IMR-90 (cell line): ENCODE results near the gene NOL12. TPM values are rescaled to one million over a fixed set of nuclear protein-coding genes. Genes with fewer than 3 reads are reported as not detected.

Experiments used
- ATAC-seq: fragments of 200-7000 bp; cut with Tn5 transposase; 2 replicates; pipeline ENCODE4 v1.9.1; 2020; ENCODE audit warnings: low read depth, mild to moderate bottlenecking, moderate library complexity
- BruUV-seq: library from RNA; stranded (reverse); fragments of 400-500 nt; replicated peaks from 2 replicates; lab custom pipeline; 2021; lab: Mats Ljungman, UMichigan
- CTCF ChIA-PET: fragments of 300-600 bp; formaldehyde crosslinking; extraction: SDS; loops from one replicate; lab custom pipeline; 2021; ENCODE audit warnings: antibody characterized with exemption; lab: Yijun Ruan, JAX
- POLR2A ChIA-PET: fragments of 300-600 bp; sonication (Branson Sonifier 250); formaldehyde crosslinking; loops from one replicate; lab custom pipeline; 2022; ENCODE audit warnings: antibody characterized with exemption; ENCODE audit not compliant: unreplicated experiment; lab: Charles Lee
- DNase-seq: peaks from one replicate; pipeline ENCODE4 v3.0.0; 2013
- H2AFZ ChIP-seq: replicated peaks from 2 replicates; pipeline ENCODE3; 2013; ENCODE audit warnings: low read length, mild to moderate bottlenecking; ENCODE audit not compliant: poor library complexity
- H2AK5ac ChIP-seq: 2 replicates; pipeline ENCODE4 v1.6.1; 2013; ENCODE audit warnings: low read depth, low read length, inconsistent platforms
- H2AK9ac ChIP-seq: replicated peaks from 2 replicates; pipeline ENCODE3; 2013; ENCODE audit warnings: mild to moderate bottlenecking, low read depth, low read length, moderate library complexity; ENCODE audit not compliant: poor library complexity
- H2BK120ac ChIP-seq: 2 replicates; pipeline ENCODE4 v1.6.1; 2013; ENCODE audit warnings: low read depth, low read length, inconsistent platforms
- H2BK15ac ChIP-seq: 3 replicates; pipeline ENCODE4 v1.6.1; 2013; ENCODE audit warnings: low read depth, low read length, inconsistent platforms
- H2BK20ac ChIP-seq: 2 replicates; pipeline ENCODE4 v1.6.1; 2013; ENCODE audit warnings: low read depth, mild to moderate bottlenecking, inconsistent platforms, low read length, moderate library complexity
- H2BK5ac ChIP-seq: 2 replicates; pipeline ENCODE4 v1.6.1; 2013; ENCODE audit warnings: mild to moderate bottlenecking, low read depth, low read length, inconsistent platforms; ENCODE audit not compliant: poor library complexity, severe bottlenecking
- H3K14ac ChIP-seq: replicated peaks from 2 replicates; pipeline ENCODE4 v1.6.1; 2013; ENCODE audit warnings: low read depth, low read length, inconsistent platforms
- H3K18ac ChIP-seq: 2 replicates; pipeline ENCODE4 v1.6.1; 2013; ENCODE audit warnings: low read depth, low read length, control low read depth
- H3K23ac ChIP-seq: 2 replicates; pipeline ENCODE4 v1.6.1; 2013; ENCODE audit warnings: low read depth, low read length, inconsistent platforms
- H3K27ac ChIP-seq: 2 replicates; pipeline ENCODE4 v1.5.1; 2013; ENCODE audit warnings: mild to moderate bottlenecking, control low read depth, low read length; ENCODE audit not compliant: insufficient read depth
- H3K27me3 ChIP-seq: 2 replicates; pipeline ENCODE4 v1.6.1; 2013; ENCODE audit warnings: low read length; ENCODE audit not compliant: control insufficient read depth, insufficient read depth
- H3K36me3 ChIP-seq: 2 replicates; pipeline ENCODE4 v1.6.1; 2013; ENCODE audit warnings: low read length, mixed read lengths; ENCODE audit not compliant: control insufficient read depth, insufficient read depth
- H3K4ac ChIP-seq: 2 replicates; pipeline ENCODE4 v1.6.1; 2013; ENCODE audit warnings: low read depth, low read length, inconsistent platforms
- H3K4me1 ChIP-seq: 2 replicates; pipeline ENCODE4 v1.6.1; 2013; ENCODE audit warnings: low read length, mixed read lengths; ENCODE audit not compliant: control insufficient read depth, insufficient read depth
- H3K4me2 ChIP-seq: 2 replicates; pipeline ENCODE4 v1.6.1; 2013; ENCODE audit warnings: low read depth, mild to moderate bottlenecking, control low read depth, low read length, moderate library complexity
- H3K4me3 ChIP-seq: 2 replicates; pipeline ENCODE4 v1.5.1; 2013; ENCODE audit warnings: low read depth, mild to moderate bottlenecking, control low read depth, low read length, moderate library complexity; ENCODE audit not compliant: insufficient read depth
- H3K56ac ChIP-seq: 2 replicates; pipeline ENCODE4 v1.6.1; 2013; ENCODE audit warnings: low read length, inconsistent platforms; ENCODE audit not compliant: insufficient read depth; ENCODE audit errors: extremely low read depth
- H3K79me1 ChIP-seq, 2 experiments: 2 replicates each; pipeline ENCODE4 v1.6.1; 2013; ENCODE audit warnings: low read length in 2 of 2, inconsistent platforms in 1 of 2, low read depth in 1 of 2
- H3K9ac ChIP-seq: 2 replicates; pipeline ENCODE4 v1.6.1; 2013; ENCODE audit warnings: low read depth, low read length, control low read depth
- H3K9me1 ChIP-seq: 2 replicates; pipeline ENCODE4 v1.6.1; 2013; ENCODE audit warnings: low read length, inconsistent platforms; ENCODE audit not compliant: insufficient read depth
- H3K9me3 ChIP-seq: 2 replicates; pipeline ENCODE4 v1.6.1; 2013; ENCODE audit warnings: low read length; ENCODE audit not compliant: control insufficient read depth, insufficient read depth
- H4K20me1 ChIP-seq: 2 replicates; pipeline ENCODE4 v1.6.1; 2013; ENCODE audit warnings: low read length, inconsistent platforms; ENCODE audit not compliant: insufficient read depth
- H4K5ac ChIP-seq: 2 replicates; pipeline ENCODE4 v1.6.1; 2013; ENCODE audit warnings: mild to moderate bottlenecking, low read depth, low read length, control low read depth
- H4K8ac ChIP-seq, 2 experiments: 2 replicates each; pipeline ENCODE4 v1.6.1; 2013; ENCODE audit warnings: low read depth in 2 of 2, low read length in 2 of 2, control low read depth in 1 of 2, inconsistent platforms in 1 of 2
- H4K91ac ChIP-seq: 2 replicates; pipeline ENCODE4 v1.6.1; 2013; ENCODE audit warnings: low read depth, low read length, inconsistent platforms; ENCODE audit not compliant: insufficient read depth
- BHLHE40 ChIP-seq: fragments of 150-350 bp; IDR thresholded peaks from 2 replicates; pipeline ENCODE4 v1.6.1; 2016; ENCODE audit warnings: mild to moderate bottlenecking, low read depth, low read length
- CEBPB ChIP-seq: IDR thresholded peaks from 2 replicates; pipeline ENCODE4 v1.6.1; 2012; ENCODE audit warnings: low read depth, low read length, improper control_type of control experiment
- CTCF ChIP-seq: conservative IDR thresholded peaks from 2 replicates; pipeline ENCODE4 v1.5.1; 2012; ENCODE audit warnings: mild to moderate bottlenecking, low read depth, low read length, improper control_type of control experiment
- FOS ChIP-seq: fragments of 150-350 bp; IDR thresholded peaks from 2 replicates; pipeline ENCODE4 v1.6.1; 2016; ENCODE audit warnings: low read depth, low read length
- MAFK ChIP-seq: IDR thresholded peaks from 2 replicates; pipeline ENCODE4 v1.6.1; 2012; ENCODE audit warnings: low read depth, low read length, improper control_type of control experiment
- MAZ ChIP-seq: IDR thresholded peaks from 2 replicates; pipeline ENCODE4 v1.6.1; 2012; ENCODE audit warnings: low read depth, mild to moderate bottlenecking, low read length, improper control_type of control experiment, moderate library complexity, borderline replicate concordance
- NFE2L2 ChIP-seq: fragments of 150-350 bp; IDR thresholded peaks from 2 replicates; pipeline ENCODE4 v1.6.1; 2016; ENCODE audit warnings: low read depth, mild to moderate bottlenecking, low read length
- POLR2A ChIP-seq: IDR thresholded peaks from 2 replicates; pipeline ENCODE4 v1.6.1; 2012; ENCODE audit warnings: mild to moderate bottlenecking, low read depth, low read length
- RAD21 ChIP-seq: IDR thresholded peaks from 2 replicates; pipeline ENCODE4 v1.6.1; 2012; ENCODE audit warnings: low read length, improper control_type of control experiment
- SMC3 ChIP-seq: fragments of 150-350 bp; IDR thresholded peaks from 2 replicates; pipeline ENCODE4 v1.6.1; 2016; ENCODE audit warnings: low read depth, mild to moderate bottlenecking, antibody characterized with exemption, low read length, moderate library complexity
- WGBS, 2 experiments: methylation state at CpG; one replicate each; pipeline versions ENCODE4 v1.1.5 to v1.1.7; 2013; ENCODE audit warnings: missing lambda C conversion rate in 2 of 2; ENCODE audit not compliant: insufficient read length in 1 of 2; ENCODE audit errors: extremely low coverage in 2 of 2; 5-methylcytosine and 5-hydroxymethylcytosine counted together
- dilution Hi-C: fragments of 300-500 bp; cut with HindIII; formaldehyde crosslinking; loops from one replicate; pipeline ENCODE4 v1.14.3; 2018; ENCODE audit warnings: low sequenced_read_pairs; ENCODE audit not compliant: unreplicated experiment
- in situ Hi-C: fragments of 300-500 bp; cut with MboI; formaldehyde crosslinking; loops from 3 replicates; pipeline ENCODE4 v1.14.3; 2019; ENCODE audit warnings: low sequenced_read_pairs, inconsistent platforms, mixed read lengths
- intact Hi-C: fragments of 100-400 bp; cut with micrococcal nuclease; formaldehyde crosslinking; loops from 2 replicates; pipeline ENCODE4 v1.10.0; 2022
- polyA plus RNA-seq, 3 experiments: library from polyadenylated mRNA; depleted of rRNA; stranded (reverse); fragments of >200 nt; gene quantifications; 2 replicates each; pipeline ENCODE4 v1.2.3, GENCODE V29; 2012; ENCODE audit warnings: low replicate concordance in 1 of 3
- total RNA-seq: library from RNA; depleted of rRNA; stranded (reverse); fragments of >200 nt; gene quantifications from 2 replicates; pipeline ENCODE4 v1.2.3, GENCODE V29; 2012
- TF ChIP-seq, protein P1 (sequence below): fragments of 150-350 bp; IDR thresholded peaks from 2 replicates; pipeline ENCODE4 v1.6.1; 2017; ENCODE audit warnings: mild to moderate bottlenecking, antibody characterized with exemption, low read length, low read depth

The NOL12 gene
- total and polyA plus RNA-seq, 2 of the 4 experiments (the other 2 are of a cell fraction), result 16.0 to 25.6 TPM

GRCh38 chr22:37739611-37740049 is 53.5 kb downstream of the NOL12 start:
- Histone ChIP-seq H3K23ac (no peak overlapping the region; the same call in 1 of the 2 replicates), H3K36me3 (no peaks in the 10 kb centered on the region), H2AK9ac (peak overlapping the region; percentile 85), H3K14ac (0 out of 2 replicates have a peak overlapping the region, but pooled peaks have one; percentile 42), H2AK5ac (peak overlapping the region; percentile 86), H3K9me1 (peaks cover 31% of the 10 kb centered on the region), H2BK5ac (peak overlapping the region; percentile 8), H3K9ac (no peak overlapping the region), H3K9me3 (no peaks in the 10 kb centered on the region), H2BK15ac (0 out of 3 replicates have a peak overlapping the region, but pooled peaks have one; percentile 43), H3K4me2 (no peak overlapping the region), H2BK120ac (peak overlapping the region; percentile 14; the same call in 1 of the 2 replicates), H4K8ac (peak overlapping the region; percentile 45 to 72; a peak in 2 of 4 replicates), H3K79me1 (peaks cover 0 to 23% of the 10 kb centered on the region in 2 experiments; a peak in 2 of 4 replicates), H3K56ac (no peak overlapping the region), H2BK20ac (peak overlapping the region; percentile 64; the same call in 1 of the 2 replicates), H4K20me1 (peaks cover 3% of the 10 kb centered on the region; the same call in 1 of the 2 replicates), H3K27ac (peak overlapping the region; percentile 58), H3K4ac (peak overlapping the region; percentile 45), H4K91ac (peak overlapping the region; percentile 63; the same call in 1 of the 2 replicates), H4K5ac (peak overlapping the region; percentile 50), H3K4me1 (peaks cover 34% of the 10 kb centered on the region), H3K27me3 (no peaks in the 10 kb centered on the region), H3K4me3 (no peak overlapping the region), H2AFZ (peak overlapping the region; percentile 81), H3K18ac (peak overlapping the region; percentile 12; the same call in 1 of the 2 replicates)
- in situ Hi-C loops (no loop called here), dilution Hi-C loops (no loop called here), intact Hi-C loops (loop anchor here (5.0 kb wide), 2 partner anchors 42 to 97 kb away; partner anchors contain the start of gene TRIOBP)
- no peak for ATAC-seq
- BruUV-seq, result no TSS peak
- no peak for DNase-seq
- 95% methylated on average over 11 of the region's 17 CpGs; no CpG with 5 or more reads in 1 of the 2 experiments for WGBS, 2 experiments
- TF ChIP-seq, protein P1, sequence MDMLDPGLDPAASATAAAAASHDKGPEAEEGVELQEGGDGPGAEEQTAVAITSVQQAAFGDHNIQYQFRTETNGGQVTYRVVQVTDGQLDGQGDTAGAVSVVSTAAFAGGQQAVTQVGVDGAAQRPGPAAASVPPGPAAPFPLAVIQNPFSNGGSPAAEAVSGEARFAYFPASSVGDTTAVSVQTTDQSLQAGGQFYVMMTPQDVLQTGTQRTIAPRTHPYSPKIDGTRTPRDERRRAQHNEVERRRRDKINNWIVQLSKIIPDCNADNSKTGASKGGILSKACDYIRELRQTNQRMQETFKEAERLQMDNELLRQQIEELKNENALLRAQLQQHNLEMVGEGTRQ, result no peak
- TF ChIP-seq SMC3, result no peak
- no peak for TF ChIP-seq BHLHE40
- TF ChIP-seq RAD21, result no peak
- no peak for TF ChIP-seq MAZ
- TF ChIP-seq POLR2A, result no peak
- TF ChIP-seq NFE2L2, result no peak
- TF ChIP-seq CEBPB, result no peak
- no peak for TF ChIP-seq MAFK
- no peak for TF ChIP-seq FOS
- TF ChIP-seq CTCF, result no peak
- CTCF ChIA-PET, result no interaction called here
- POLR2A ChIA-PET, result no interaction called here
